SJCRH30 (cell line): ENCODE measurements around the gene ADRA2B. TPM values are rescaled to one million over a fixed set of nuclear protein-coding genes. Genes with fewer than 3 reads are reported as not detected.
"Not testable (repeated sequence)": the region's sequence is repeated elsewhere in the genome, so short reads cannot be mapped to it uniquely, and the experiment has no call there.

Experiments
- DNase-seq, 2 experiments: peaks; one replicate each; pipeline ENCODE4 v3.0.0-alpha.2; 2015 to 2020
- H3K27ac ChIP-seq: fragments of 250-450 bp; sonication (Bioruptor Pico); 2 replicates; pipeline ENCODE4 v1.5.1; 2020; ENCODE audit warnings: mild to moderate bottlenecking, moderate library complexity
- H3K27me3 ChIP-seq: fragments of 250-450 bp; sonication (Bioruptor Pico); 2 replicates; pipeline ENCODE4 v1.5.1; 2020; ENCODE audit warnings: mild to moderate bottlenecking, moderate library complexity
- H3K36me3 ChIP-seq: fragments of 250-450 bp; sonication (Bioruptor Pico); 2 replicates; pipeline ENCODE4 v1.5.1; 2020; ENCODE audit warnings: mild to moderate bottlenecking, moderate library complexity
- H3K4me1 ChIP-seq: fragments of 250-450 bp; sonication (Bioruptor Pico); 2 replicates; pipeline ENCODE4 v1.5.1; 2020; ENCODE audit warnings: mild to moderate bottlenecking, moderate library complexity
- H3K4me3 ChIP-seq: fragments of 250-450 bp; sonication (Bioruptor Pico); 2 replicates; pipeline ENCODE4 v1.5.1; 2020; ENCODE audit warnings: mild to moderate bottlenecking, moderate library complexity
- H3K9me3 ChIP-seq: fragments of 250-450 bp; sonication (Bioruptor Pico); replicated peaks from 2 replicates; pipeline ENCODE4 v1.5.1; 2020; ENCODE audit warnings: mild to moderate bottlenecking, moderate library complexity
- total RNA-seq: library from RNA; depleted of rRNA; stranded (reverse); fragments of >200 nt; shearing (Covaris generic); gene quantifications from 2 replicates; pipeline ENCODE4 v1.2.3, GENCODE V29; 2014; rRNA removed

The ADRA2B gene
- total RNA-seq, 1 experiment from 2014 or later: not detected

- peak; percentile 85 to 88 for DNase-seq
- not testable (repeated sequence) for H3K27ac ChIP-seq, H3K36me3 ChIP-seq, H3K9me3 ChIP-seq, H3K27me3 ChIP-seq, H3K4me3 ChIP-seq
- H3K4me1 ChIP-seq: peaks cover 12% of the 10 kb centered on the region
Measured at GRCh38 chr2:96063116-96063899, 53.1 kb downstream of the ADRA2B start.

Other genes starting within 250 kb of the ADRA2B start
- gene ANKRD36C, start 124.7 kb downstream of the ADRA2B start, total RNA-seq: 16.6 and 28.8 TPM in 2 replicates
- 0.05 and 0.08 TPM in 2 replicates for gene GPAT2, start 81.7 kb downstream of the ADRA2B start, total RNA-seq
- gene ASTL, start 21.9 kb upstream of the ADRA2B start, total RNA-seq: not detected in 2 replicates
- 0.67 and 1.0 TPM in 2 replicates for gene DUSP2, start 28.9 kb upstream of the ADRA2B start, total RNA-seq
- 232 and 243 TPM in 2 replicates for gene STARD7, start 92.3 kb upstream of the ADRA2B start, total RNA-seq
- gene TMEM127, start 149.4 kb upstream of the ADRA2B start, total RNA-seq: 16.2 and 17.9 TPM in 2 replicates
- 59.2 and 59.9 TPM in 2 replicates for gene CIAO1, start 149.7 kb upstream of the ADRA2B start, total RNA-seq
- gene SNRNP200, start 189.0 kb upstream of the ADRA2B start, total RNA-seq: 153 and 157 TPM in 2 replicates
- 26.4 and 27.1 TPM in 2 replicates for gene ITPRIPL1, start 208.7 kb upstream of the ADRA2B start, total RNA-seq
- gene NCAPH, start 219.2 kb upstream of the ADRA2B start, total RNA-seq: 73.4 and 82.0 TPM in 2 replicates